Fibroblast of pulmonary artery (primary cell): ENCODE data around the gene DIPK1C.

Source experiments
- DNase-seq: peaks from one replicate; pipeline ENCODE4 v3.0.0-alpha.2; 2010; ENCODE audit warnings: low read depth
- H3K4me3 ChIP-seq: replicated peaks from 2 replicates; pipeline ENCODE4 v1.5.1; 2011; ENCODE audit warnings: low read depth, mild to moderate bottlenecking, control low read depth, low read length, moderate library complexity
- CTCF ChIP-seq: IDR thresholded peaks from 2 replicates; pipeline ENCODE4 v1.5.1; 2011; ENCODE audit warnings: mild to moderate bottlenecking, control low read depth, low read length, inconsistent platforms; ENCODE audit errors: missing control alignments

DIPK1C gene

GRCh38 chr18:74473976-74474640, 17.0 kb upstream of the DIPK1C start:
- no peak for TF ChIP-seq CTCF
- DNase-seq: no peak
- no peak overlapping the region for H3K4me3 ChIP-seq

- DNase-seq: peak; percentile 21
- H3K4me3 ChIP-seq: no peak overlapping the region
These were observed 15.2 kb upstream of the DIPK1C start for GRCh38 chr18:74472312-74472711.

GRCh38 chr18:74468547-74469061, 11.5 kb upstream of the DIPK1C start:
- no peak for TF ChIP-seq CTCF

More at GRCh38 chr18:74472312-74472711, 15.2 kb upstream of the DIPK1C start:
- TF ChIP-seq CTCF: no peak

GRCh38 chr18:74465775-74466174, 8.7 kb upstream of the DIPK1C start:
- no peak for DNase-seq
- no peak for TF ChIP-seq CTCF
- no peak overlapping the region for H3K4me3 ChIP-seq

More at GRCh38 chr18:74468547-74469061, 11.5 kb upstream of the DIPK1C start:
- DNase-seq: peak; percentile 69
- no peak overlapping the region for H3K4me3 ChIP-seq

GRCh38 chr18:74463983-74464382, 6.9 kb upstream of the DIPK1C start:
- no peak for DNase-seq
- TF ChIP-seq CTCF: no peak
- no peak overlapping the region for H3K4me3 ChIP-seq

GRCh38 chr18:74463254-74463653, 6.1 kb upstream of the DIPK1C start:
- H3K4me3 ChIP-seq: no peak overlapping the region
- TF ChIP-seq CTCF: no peak
- peak; percentile 18 for DNase-seq

GRCh38 chr18:74460825-74461224, 3.7 kb upstream of the DIPK1C start:
- H3K4me3 ChIP-seq: no peak overlapping the region
- TF ChIP-seq CTCF: no peak
- no peak for DNase-seq
